Measurements from ENCODE around the gene ANKRD13A. TPM values are rescaled to one million over a fixed set of nuclear protein-coding genes. Genes with fewer than 3 reads are reported as not detected.

The ANKRD13A gene
- total and polyA plus RNA-seq, 2 of the 13 experiments (the other 11 are each of a cell fraction or from before 2014, with no cell fraction given), result 34.1 to 41.6 TPM

DNA sequence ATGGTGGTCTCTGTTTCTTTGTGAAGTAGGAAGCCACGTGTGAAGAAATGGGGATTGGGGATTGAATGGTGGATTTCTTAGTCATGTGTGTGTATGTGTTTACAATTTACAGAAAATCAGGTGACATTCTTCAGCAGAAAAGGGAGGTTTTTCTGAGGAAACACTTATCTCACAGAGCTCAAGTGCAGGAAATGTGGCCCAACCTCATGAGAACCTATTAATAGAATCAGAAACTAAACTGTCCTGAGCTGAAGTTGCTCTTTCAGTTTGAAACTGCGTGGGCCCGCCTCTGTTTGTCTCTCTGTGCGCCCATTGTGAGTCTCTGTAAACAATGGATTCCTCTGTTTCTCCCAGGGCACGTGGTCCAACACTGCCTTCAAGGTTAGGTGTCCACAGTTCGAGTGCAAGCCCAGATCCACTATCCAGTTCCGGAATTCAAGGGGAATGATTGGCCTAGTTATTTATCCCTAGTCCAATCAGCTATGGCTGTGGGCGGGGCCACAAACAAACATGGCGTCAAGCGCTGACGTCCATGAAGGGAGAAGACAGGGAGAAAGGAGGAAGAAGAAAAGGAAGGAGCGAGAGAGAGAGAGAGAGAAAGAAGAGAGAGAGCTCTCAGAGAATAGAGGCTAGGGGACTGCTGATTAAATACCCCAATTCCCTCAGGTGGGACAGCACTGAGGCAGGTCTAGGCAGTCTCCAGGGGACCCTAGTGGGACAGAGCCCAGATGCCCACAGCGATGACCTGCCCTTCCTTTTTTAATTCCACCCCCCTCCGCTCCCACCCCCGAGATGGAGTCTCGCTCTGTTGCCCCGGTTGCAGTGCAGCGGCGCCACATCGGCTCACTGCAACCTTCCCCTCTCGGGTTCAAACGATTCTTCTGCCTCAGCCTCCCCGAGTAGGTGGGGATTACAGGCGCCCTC is 80.5 kb downstream of the ANKRD13A start (continued):
- TF ChIP-seq, protein P1, sequence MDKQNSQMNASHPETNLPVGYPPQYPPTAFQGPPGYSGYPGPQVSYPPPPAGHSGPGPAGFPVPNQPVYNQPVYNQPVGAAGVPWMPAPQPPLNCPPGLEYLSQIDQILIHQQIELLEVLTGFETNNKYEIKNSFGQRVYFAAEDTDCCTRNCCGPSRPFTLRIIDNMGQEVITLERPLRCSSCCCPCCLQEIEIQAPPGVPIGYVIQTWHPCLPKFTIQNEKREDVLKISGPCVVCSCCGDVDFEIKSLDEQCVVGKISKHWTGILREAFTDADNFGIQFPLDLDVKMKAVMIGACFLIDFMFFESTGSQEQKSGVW (CRISPR knock-in tag; IDR thresholded peaks at IDR 0.05; ENCODE audit: borderline replicate concordance), result 0 out of 2 replicates have a peak, but pooled peaks have one; percentile 39
- no peak for TF ChIP-seq ZNF296 (CRISPR knock-in tag; conservative IDR thresholded peaks at IDR 0.05)
- no peak for TF ChIP-seq ARNT (IDR thresholded peaks at IDR 0.05)
- TF ChIP-seq, protein P2, sequence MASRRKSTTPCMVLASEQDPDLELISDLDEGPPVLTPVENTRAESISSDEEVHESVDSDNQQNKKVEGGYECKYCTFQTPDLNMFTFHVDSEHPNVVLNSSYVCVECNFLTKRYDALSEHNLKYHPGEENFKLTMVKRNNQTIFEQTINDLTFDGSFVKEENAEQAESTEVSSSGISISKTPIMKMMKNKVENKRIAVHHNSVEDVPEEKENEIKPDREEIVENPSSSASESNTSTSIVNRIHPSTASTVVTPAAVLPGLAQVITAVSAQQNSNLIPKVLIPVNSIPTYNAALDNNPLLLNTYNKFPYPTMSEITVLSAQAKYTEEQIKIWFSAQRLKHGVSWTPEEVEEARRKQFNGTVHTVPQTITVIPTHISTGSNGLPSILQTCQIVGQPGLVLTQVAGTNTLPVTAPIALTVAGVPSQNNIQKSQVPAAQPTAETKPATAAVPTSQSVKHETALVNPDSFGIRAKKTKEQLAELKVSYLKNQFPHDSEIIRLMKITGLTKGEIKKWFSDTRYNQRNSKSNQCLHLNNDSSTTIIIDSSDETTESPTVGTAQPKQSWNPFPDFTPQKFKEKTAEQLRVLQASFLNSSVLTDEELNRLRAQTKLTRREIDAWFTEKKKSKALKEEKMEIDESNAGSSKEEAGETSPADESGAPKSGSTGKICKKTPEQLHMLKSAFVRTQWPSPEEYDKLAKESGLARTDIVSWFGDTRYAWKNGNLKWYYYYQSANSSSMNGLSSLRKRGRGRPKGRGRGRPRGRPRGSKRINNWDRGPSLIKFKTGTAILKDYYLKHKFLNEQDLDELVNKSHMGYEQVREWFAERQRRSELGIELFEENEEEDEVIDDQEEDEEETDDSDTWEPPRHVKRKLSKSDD (CRISPR knock-in tag; IDR thresholded peaks at IDR 0.05; ENCODE audit: low read depth), result 0 out of 2 replicates have a peak, but pooled peaks have one; percentile 65
- TF ChIP-seq, protein P3, sequence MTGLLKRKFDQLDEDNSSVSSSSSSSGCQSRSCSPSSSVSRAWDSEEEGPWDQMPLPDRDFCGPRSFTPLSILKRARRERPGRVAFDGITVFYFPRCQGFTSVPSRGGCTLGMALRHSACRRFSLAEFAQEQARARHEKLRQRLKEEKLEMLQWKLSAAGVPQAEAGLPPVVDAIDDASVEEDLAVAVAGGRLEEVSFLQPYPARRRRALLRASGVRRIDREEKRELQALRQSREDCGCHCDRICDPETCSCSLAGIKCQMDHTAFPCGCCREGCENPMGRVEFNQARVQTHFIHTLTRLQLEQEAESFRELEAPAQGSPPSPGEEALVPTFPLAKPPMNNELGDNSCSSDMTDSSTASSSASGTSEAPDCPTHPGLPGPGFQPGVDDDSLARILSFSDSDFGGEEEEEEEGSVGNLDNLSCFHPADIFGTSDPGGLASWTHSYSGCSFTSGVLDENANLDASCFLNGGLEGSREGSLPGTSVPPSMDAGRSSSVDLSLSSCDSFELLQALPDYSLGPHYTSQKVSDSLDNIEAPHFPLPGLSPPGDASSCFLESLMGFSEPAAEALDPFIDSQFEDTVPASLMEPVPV (CRISPR knock-in tag; IDR thresholded peaks at IDR 0.05), result 0 out of 2 replicates have a peak, but pooled peaks have one; percentile 45
- TF ChIP-seq ZNF138 (CRISPR knock-in tag; IDR thresholded peaks at IDR 0.05; ENCODE audit: low read depth), result peak; percentile 81; the same call in 1 of the 2 replicates
- TF ChIP-seq ZNF501 (CRISPR knock-in tag; IDR thresholded peaks at IDR 0.05), result peak; percentile 54; the same call in 1 of the 2 replicates
- TF ChIP-seq HES4 (CRISPR knock-in tag; IDR thresholded peaks at IDR 0.05; ENCODE audit: borderline replicate concordance), result no peak
- TF ChIP-seq, protein P4, sequence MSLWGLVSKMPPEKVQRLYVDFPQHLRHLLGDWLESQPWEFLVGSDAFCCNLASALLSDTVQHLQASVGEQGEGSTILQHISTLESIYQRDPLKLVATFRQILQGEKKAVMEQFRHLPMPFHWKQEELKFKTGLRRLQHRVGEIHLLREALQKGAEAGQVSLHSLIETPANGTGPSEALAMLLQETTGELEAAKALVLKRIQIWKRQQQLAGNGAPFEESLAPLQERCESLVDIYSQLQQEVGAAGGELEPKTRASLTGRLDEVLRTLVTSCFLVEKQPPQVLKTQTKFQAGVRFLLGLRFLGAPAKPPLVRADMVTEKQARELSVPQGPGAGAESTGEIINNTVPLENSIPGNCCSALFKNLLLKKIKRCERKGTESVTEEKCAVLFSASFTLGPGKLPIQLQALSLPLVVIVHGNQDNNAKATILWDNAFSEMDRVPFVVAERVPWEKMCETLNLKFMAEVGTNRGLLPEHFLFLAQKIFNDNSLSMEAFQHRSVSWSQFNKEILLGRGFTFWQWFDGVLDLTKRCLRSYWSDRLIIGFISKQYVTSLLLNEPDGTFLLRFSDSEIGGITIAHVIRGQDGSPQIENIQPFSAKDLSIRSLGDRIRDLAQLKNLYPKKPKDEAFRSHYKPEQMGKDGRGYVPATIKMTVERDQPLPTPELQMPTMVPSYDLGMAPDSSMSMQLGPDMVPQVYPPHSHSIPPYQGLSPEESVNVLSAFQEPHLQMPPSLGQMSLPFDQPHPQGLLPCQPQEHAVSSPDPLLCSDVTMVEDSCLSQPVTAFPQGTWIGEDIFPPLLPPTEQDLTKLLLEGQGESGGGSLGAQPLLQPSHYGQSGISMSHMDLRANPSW (CRISPR knock-in tag; IDR thresholded peaks at IDR 0.05; ENCODE audit: borderline replicate concordance), result no peak
- TF ChIP-seq DR1 (CRISPR knock-in tag; IDR thresholded peaks at IDR 0.05), result no peak
- TF ChIP-seq, protein P5, sequence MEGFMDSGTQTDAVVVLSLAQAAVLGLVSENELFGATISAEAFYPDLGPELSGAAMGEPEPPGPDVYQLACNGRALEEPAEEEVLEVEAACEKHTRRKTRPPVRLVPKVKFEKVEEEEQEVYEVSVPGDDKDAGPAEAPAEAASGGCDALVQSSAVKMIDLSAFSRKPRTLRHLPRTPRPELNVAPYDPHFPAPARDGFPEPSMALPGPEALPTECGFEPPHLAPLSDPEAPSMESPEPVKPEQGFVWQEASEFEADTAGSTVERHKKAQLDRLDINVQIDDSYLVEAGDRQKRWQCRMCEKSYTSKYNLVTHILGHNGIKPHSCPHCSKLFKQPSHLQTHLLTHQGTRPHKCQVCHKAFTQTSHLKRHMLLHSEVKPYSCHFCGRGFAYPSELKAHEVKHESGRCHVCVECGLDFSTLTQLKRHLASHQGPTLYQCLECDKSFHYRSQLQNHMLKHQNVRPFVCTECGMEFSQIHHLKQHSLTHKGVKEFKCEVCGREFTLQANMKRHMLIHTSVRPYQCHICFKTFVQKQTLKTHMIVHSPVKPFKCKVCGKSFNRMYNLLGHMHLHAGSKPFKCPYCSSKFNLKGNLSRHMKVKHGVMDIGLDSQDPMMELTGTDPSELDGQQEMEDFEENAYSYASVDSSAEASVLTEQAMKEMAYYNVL (CRISPR knock-in tag; IDR thresholded peaks at IDR 0.05; ENCODE audit: borderline replicate concordance), result peak; percentile 77
- no peak for TF ChIP-seq ZSCAN12 (CRISPR knock-in tag; IDR thresholded peaks at IDR 0.05)
- no peak for TF ChIP-seq ZNF879 (CRISPR knock-in tag; IDR thresholded peaks at IDR 0.05)
- TF ChIP-seq CHCHD3 (CRISPR knock-in tag; IDR thresholded peaks at IDR 0.05), result 0 out of 2 replicates have a peak, but pooled peaks have one; percentile 37
- no peak; the same call in 1 of the 2 replicates for TF ChIP-seq KDM5A (IDR thresholded peaks at IDR 0.05; ENCODE audit: borderline replicate concordance, low read length)

Data from HepG2 (cell line).